C4-2B (cell line): ENCODE data around the gene BYSL.
"Not testable (repeated sequence)": the region's sequence is repeated elsewhere in the genome, so short reads cannot be mapped to it uniquely, and the experiment has no call there.

Source experiments
- H3K27ac ChIP-seq: fragments of 450-650 bp; 2 replicates; pipeline ENCODE4 v1.5.1; 2017
- ZFX ChIP-seq: fragments of 450-650 bp; IDR thresholded peaks from 2 replicates; pipeline ENCODE4 v1.6.1; 2017
- TF ChIP-seq, protein P1 (sequence below): fragments of 450-650 bp; conservative IDR thresholded peaks from 2 replicates; pipeline ENCODE4 v1.5.1; 2017; ENCODE audit warnings: mild to moderate bottlenecking

The BYSL gene

GRCh38 chr6:41939176-41939847, 18.0 kb downstream of the BYSL start:
- TF ChIP-seq ZFX = no peak
- H3K27ac ChIP-seq = no peak overlapping the region

- TF ChIP-seq, protein P1, sequence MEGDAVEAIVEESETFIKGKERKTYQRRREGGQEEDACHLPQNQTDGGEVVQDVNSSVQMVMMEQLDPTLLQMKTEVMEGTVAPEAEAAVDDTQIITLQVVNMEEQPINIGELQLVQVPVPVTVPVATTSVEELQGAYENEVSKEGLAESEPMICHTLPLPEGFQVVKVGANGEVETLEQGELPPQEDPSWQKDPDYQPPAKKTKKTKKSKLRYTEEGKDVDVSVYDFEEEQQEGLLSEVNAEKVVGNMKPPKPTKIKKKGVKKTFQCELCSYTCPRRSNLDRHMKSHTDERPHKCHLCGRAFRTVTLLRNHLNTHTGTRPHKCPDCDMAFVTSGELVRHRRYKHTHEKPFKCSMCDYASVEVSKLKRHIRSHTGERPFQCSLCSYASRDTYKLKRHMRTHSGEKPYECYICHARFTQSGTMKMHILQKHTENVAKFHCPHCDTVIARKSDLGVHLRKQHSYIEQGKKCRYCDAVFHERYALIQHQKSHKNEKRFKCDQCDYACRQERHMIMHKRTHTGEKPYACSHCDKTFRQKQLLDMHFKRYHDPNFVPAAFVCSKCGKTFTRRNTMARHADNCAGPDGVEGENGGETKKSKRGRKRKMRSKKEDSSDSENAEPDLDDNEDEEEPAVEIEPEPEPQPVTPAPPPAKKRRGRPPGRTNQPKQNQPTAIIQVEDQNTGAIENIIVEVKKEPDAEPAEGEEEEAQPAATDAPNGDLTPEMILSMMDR = no peak
- no peak for TF ChIP-seq ZFX
- H3K27ac ChIP-seq = peak overlapping the region; percentile 76
Measured at GRCh38 chr6:41939848-41940758, 18.8 kb downstream of the BYSL start.

DNA sequence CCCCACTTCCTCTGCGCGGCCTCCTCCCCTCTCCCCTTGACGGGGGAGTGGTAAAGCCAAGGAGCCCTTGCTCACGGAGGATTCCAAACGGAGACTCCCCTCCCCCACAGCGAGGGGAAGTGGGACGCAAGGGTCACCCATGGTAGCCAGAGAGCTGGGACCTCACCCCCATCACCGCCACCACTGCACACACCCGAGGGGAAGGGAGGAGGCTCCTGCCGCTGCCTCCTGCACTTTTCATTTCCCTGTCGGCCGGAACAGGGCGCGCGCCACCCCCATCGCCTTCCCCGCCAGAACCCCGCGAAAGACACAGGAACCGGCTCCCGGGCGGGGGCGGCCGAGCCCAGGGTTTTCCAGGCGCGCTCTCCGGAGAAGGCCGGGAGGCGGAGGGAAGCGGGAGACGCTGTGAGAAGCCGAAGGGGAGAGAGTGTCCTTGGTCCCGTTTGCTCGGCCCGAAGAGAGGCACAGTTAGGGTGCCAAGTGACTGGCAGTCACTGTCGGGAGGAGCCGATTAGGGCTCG, 19.5 kb downstream of the BYSL start:
- H3K27ac ChIP-seq = peak overlapping the region; percentile 76

DNA sequence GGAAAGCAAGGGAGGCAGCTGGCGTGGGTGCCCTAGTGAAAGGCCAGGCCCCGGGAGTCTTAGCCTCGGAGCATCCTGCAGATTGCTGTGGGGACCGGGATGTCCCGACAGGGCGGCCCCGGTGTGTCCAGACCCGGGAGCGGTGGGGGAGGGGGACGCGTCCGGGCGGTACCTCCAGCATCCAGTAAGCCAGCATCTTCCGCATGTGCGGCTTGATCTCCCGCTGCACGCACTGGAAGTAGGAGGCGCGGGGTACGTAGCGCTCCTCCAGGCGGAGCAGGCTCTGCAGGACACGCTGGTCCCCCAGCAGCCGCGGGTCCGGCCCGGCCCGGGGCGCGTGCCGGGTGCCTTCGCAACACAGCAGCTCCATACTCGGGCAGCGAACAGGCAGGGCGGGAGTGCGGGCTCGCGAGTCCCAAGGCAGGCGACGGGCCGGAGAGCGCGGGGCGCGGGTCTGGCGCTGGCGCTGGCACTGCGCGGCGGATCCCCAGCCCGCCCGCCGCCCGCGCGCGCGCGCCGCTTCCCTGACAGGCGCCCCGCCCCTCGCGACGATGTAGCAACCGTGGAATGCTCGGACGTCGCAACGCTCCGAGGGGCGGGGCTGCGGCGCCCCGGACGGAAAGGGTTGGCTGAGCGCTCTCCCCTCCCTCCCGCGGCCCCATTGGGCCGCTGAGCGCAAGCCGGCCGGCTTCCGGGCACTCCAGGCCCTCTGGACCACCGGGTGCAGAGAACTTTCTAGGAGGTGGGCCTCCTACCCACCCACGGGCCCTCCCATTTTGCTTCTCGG, 20.2 kb downstream of the BYSL start, which contains the start of gene CCND3:
CCND3 (minus strand) TSS at position 529 of the 787 bp plus-strand sequence; CDS start at position 370, 159 bp downstream.
- TF ChIP-seq ZFX = peak; percentile 34; the same call in 1 of the 2 replicates
- TF ChIP-seq, protein P1 = no peak
- H3K27ac ChIP-seq = peak within 1 kb of the TSS; percentile 76

More for the DNA sequence above, 19.5 kb downstream of the BYSL start:
- no peak for TF ChIP-seq ZFX
- TF ChIP-seq, protein P1 = no peak

GRCh38 chr6:41942067-41942851, 21.0 kb downstream of the BYSL start:
- H3K27ac ChIP-seq = peak overlapping the region; percentile 76
- no peak for TF ChIP-seq ZFX

GRCh38 chr6:41942882-41943281, 21.6 kb downstream of the BYSL start:
- H3K27ac ChIP-seq = not testable (repeated sequence)

DNA sequence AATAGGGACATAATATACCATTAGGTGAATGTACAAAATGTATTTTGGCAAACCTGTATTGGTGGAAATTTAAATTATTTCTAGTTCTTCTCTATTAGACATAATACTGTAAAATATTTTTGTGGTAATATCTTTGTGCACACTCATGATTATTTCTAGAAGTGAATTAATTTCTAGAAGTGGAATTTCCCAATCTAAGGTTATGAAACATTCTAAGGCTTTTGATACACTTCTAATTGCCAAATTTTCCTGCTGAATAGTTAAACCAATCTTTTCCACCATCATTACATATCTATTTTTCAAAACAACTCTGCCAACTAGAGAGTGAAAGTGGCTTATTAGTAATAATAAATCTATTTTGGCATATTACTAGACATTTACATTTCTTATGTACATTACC, 22.2 kb downstream of the BYSL start:
- no peak overlapping the region for H3K27ac ChIP-seq
- TF ChIP-seq, protein P1 = no peak
- TF ChIP-seq ZFX = no peak

- no peak overlapping the region for H3K27ac ChIP-seq
- TF ChIP-seq, protein P1 = no peak
- TF ChIP-seq ZFX = no peak
Measured at GRCh38 chr6:41947581-41948220, 26.4 kb downstream of the BYSL start.
